NCI-H774 (cell line): ENCODE results near the gene LPA.
"Not testable (repeated sequence)": the region's sequence is repeated elsewhere in the genome, so short reads cannot be mapped to it uniquely, and the experiment has no call there.

Experiments used
- DNase-seq: peaks from one replicate; lab custom pipeline; 2025; lab: John Stamatoyannopoulos, UW

The LPA gene

GRCh38 chr6:160664198-160664597 lies at the start of gene LPA:
TSS of gene LPA (minus strand) at chr6:160664275. CDS start at chr6:160664214, 61 bp downstream.
- not testable (repeated sequence) for DNase-seq

- DNase-seq = not testable (repeated sequence)
Measured at GRCh38 chr6:160708993-160709392, 44.9 kb upstream of the LPA start.

GRCh38 chr6:160704688-160705087 lies 40.6 kb upstream of the LPA start:
- not testable (repeated sequence) for DNase-seq

GRCh38 chr6:160701918-160702680 lies 38.0 kb upstream of the LPA start, which contains the start of gene PLG:
TSS of gene PLG (plus strand) at chr6:160702244. CDS start at chr6:160702305, 61 bp downstream.
- DNase-seq = not testable (repeated sequence)

GRCh38 chr6:160697826-160698225 lies 33.8 kb upstream of the LPA start:
- DNase-seq = no peak

GRCh38 chr6:160696884-160697283 lies 32.8 kb upstream of the LPA start:
- not testable (repeated sequence) for DNase-seq

- DNase-seq = not testable (repeated sequence)
Measured at GRCh38 chr6:160695622-160696021, 31.5 kb upstream of the LPA start.

GRCh38 chr6:160695025-160695424 lies 30.9 kb upstream of the LPA start:
- not testable (repeated sequence) for DNase-seq

- DNase-seq = no peak
Measured at GRCh38 chr6:160692369-160692959, 28.4 kb upstream of the LPA start.

- no peak for DNase-seq
Measured at GRCh38 chr6:160691617-160692016, 27.5 kb upstream of the LPA start.

GRCh38 chr6:160690458-160690857 lies 26.4 kb upstream of the LPA start:
- no peak for DNase-seq

- DNase-seq = no peak
Measured at GRCh38 chr6:160685762-160686450, 21.8 kb upstream of the LPA start.

GRCh38 chr6:160685101-160685761 lies 21.2 kb upstream of the LPA start:
- DNase-seq = not testable (repeated sequence)

- no peak for DNase-seq
Measured at GRCh38 chr6:160679402-160679769, 15.3 kb upstream of the LPA start.

GRCh38 chr6:160678744-160679401 lies 14.8 kb upstream of the LPA start:
- no peak for DNase-seq

- DNase-seq = no peak
Measured at GRCh38 chr6:160678230-160678629, 14.2 kb upstream of the LPA start.

GRCh38 chr6:160676418-160676817 lies 12.3 kb upstream of the LPA start:
- DNase-seq = not testable (repeated sequence)

GRCh38 chr6:160668589-160668988 lies 4.5 kb upstream of the LPA start:
- no peak for DNase-seq

GRCh38 chr6:160667639-160668481 lies 3.8 kb upstream of the LPA start:
- DNase-seq = no peak

- DNase-seq = no peak
Measured at GRCh38 chr6:160662842-160663241, 1.2 kb downstream of the LPA start.

GRCh38 chr6:160662429-160662828 lies 1.6 kb downstream of the LPA start:
- DNase-seq = no peak
